HG02759 (cell line): Measurements from ENCODE around the gene TMEM151A.
"Not testable (repeated sequence)": the region's sequence is repeated elsewhere in the genome, so short reads cannot be mapped to it uniquely, and the experiment has no call there.

Experiments used
- ATAC-seq: cut with Tn5 transposase; IDR thresholded peaks from one replicate; pipeline ENCODE4 v1.9.1; 2021; ENCODE audit warnings: mild to moderate bottlenecking, moderate library complexity; ENCODE audit not compliant: unreplicated experiment

The TMEM151A gene

DNA sequence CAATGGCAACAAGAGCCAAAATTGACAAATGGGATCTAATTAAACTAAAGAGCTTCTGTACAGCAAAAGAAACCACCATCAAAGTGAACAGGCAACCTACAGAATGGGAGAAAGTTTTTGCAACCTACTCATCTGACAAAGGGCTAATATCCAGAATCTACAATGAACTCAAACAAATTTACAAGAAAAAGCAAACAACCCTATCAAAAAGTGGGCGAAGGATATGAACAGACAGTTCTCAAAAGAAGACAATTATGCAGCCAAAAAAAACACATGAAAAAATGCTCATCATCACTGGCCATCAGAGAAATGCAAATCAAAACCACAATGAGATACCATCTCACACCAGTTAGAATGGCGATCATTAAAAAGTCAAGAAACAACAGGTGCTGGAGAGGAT is 28.6 kb downstream of the TMEM151A start:
- ATAC-seq: not testable (repeated sequence)

- not testable (repeated sequence) for ATAC-seq
Observed at GRCh38 chr11:66320748-66321147, 29.1 kb downstream of the TMEM151A start.

DNA sequence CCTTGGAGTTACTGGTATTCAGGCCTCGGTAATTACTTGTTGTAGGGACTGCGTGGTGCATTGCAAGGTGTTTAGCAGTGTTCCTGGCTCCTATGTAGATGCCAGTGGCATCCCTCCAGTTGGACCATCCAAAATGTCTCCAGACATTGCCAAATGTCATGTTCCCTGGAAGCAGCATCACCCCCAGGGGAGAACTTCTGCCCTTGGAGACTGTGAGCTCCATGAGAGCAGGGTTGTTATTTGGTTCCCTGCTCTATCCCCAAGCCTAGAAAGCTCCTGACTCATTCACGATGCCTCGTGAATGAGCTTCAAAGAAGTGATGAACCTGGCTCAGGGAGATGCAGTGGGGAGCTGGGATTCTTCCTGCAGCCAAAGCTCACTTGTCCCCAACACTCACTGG is 29.9 kb downstream of the TMEM151A start:
- no peak for ATAC-seq

GRCh38 chr11:66322732-66323427 is 31.2 kb downstream of the TMEM151A start:
- ATAC-seq: no peak

DNA sequence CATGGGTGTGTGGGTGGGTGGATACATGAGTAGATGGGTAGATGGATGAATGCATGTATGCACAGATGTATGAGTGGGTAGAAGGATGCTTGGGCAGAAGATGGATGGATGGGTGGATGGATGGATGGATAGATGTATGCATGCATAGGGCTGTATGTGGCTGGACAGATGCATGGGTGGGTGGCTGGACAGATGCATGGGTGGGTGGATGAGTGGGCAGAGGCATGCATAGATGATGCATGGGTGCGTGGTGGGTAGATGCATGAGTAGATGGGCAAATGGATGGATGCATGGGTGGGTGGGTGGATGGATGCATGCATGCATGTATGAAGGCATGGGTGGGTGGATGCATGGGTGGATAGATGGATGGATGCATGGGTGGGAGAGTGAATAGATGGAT is 32.0 kb downstream of the TMEM151A start:
- ATAC-seq: no peak

GRCh38 chr11:66324664-66325063 is 33.0 kb downstream of the TMEM151A start:
- no peak for ATAC-seq

- no peak for ATAC-seq
Observed at GRCh38 chr11:66325263-66325671, 33.6 kb downstream of the TMEM151A start.

GRCh38 chr11:66326261-66327111 is 34.8 kb downstream of the TMEM151A start:
- ATAC-seq: no peak

GRCh38 chr11:66327171-66328030 is 35.7 kb downstream of the TMEM151A start:
- no peak for ATAC-seq

GRCh38 chr11:66328031-66328301 is 36.3 kb downstream of the TMEM151A start:
- no peak for ATAC-seq

DNA sequence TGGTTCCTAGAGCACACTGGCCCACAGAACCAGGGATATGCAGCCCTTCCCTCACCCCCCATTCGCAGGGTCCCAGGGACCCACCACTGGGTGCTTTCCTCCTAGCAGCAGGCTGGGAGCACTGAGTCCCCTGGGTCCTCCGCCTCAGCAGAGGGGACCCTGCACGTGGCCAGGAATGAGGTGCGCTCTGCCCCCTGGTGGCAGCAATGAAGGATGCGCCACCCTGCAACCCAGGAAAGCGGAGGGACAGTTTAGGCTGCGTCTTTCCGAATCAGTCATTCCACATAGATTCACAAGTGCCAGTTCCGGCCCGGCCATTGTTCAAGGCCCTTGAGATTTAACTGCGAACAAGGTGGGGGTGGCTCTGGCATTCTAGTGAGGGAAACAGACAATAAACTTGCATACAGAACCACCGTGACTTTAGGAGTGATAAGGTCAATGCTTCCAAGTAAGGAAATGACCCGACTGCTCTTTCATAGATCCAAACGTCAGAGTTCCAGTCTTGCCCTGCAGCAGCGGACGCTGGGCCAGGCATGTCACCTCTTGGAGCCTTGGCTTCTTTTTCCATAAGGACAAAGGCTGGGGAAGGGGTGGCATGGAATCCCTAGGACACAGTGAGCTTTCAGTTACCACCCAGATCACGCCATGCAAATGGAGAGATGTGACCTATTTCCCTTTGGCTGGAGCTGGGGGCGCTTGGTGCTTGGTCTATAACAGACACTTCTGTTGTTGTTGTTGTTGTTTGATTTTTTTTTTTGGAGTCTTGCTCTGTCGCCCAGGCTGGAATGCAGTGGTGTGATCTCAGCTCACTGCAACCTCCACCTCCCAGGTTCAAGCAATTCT is 36.8 kb downstream of the TMEM151A start:
- peak; percentile 70 for ATAC-seq

- no peak for ATAC-seq
Observed at GRCh38 chr11:66329165-66329673, 37.5 kb downstream of the TMEM151A start.

GRCh38 chr11:66330931-66331330 is 39.2 kb downstream of the TMEM151A start:
- no peak for ATAC-seq

DNA sequence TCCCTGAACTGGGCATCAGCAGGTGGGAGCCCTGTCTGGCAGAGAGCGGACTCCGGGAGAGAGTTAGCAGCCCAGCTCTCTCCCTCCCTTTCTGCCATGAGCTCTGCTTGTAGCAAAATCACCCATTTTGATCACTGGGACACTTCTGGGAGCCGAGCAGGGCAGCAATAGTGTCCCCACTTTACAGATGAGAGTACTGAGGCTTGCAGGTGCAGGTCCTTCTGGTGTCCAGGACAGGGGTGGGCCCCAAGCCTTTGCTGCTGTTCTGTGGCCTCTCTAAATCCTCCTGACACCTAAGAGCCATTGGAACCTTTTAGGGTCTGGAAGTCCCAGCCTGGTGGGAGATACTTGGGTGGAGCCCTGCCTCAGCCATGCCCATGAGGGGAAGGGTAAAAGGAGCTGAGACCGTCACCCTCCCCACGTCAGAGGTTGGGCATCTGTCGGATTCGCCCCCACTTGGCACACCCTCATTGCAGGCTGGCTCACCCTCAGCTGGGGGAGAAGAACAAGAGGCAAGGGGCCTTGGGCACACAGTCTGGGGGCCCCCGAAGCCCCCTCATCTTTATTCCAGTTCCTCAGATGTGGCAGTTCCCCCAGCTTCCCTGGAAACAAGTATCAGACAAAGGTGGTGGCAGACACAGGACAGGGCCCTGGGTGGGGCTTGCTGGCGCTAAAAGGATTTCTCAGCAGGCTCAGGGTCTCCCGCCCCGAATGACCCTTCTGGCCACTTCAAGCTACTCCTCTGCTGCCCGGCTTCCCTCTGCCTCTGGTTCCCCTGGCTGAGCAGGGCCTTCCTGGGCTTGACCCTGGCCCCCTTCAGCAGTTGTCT is 40.1 kb downstream of the TMEM151A start:
- ATAC-seq: no peak

DNA sequence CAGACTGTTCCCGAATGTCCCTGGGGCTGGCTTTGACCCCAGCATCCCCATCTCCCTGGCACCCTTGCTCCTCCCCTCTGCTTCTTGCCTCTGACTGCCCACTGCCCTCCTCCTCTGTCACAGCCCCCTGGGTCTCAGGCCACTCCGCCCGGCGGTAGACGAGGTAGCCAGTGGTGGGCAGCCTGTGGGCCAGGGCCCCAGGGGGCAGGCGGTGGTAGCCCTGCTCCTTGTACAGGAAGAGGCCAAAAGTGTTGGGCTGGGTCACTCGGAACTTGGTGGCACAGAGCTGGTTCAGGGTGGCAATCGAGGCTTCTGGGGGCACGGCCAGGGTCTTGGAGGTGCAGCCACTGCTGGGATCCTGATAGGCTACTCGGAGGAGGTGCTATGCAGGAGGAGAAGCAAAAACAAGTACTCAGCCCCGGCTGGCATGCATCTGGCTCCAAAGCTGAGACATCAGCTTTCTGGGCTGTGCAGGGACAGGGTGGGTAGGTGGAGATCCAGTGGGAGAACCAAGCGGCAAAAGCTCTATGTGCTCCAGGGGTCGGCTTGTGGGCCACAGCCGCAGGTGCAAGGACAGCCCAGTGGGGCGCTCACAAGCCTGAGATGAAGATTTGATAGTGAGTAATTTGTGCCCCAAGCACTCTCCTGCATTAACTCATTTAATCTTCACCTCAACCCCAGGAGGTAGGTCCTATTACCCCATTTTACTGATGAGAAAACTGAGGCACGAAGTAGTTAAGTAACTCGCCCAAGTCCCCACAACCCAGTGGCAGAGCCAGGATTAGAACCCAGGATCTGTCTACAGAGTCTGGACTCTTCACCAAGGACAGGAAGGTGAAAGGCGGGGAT is 40.9 kb downstream of the TMEM151A start:
- no peak for ATAC-seq

DNA sequence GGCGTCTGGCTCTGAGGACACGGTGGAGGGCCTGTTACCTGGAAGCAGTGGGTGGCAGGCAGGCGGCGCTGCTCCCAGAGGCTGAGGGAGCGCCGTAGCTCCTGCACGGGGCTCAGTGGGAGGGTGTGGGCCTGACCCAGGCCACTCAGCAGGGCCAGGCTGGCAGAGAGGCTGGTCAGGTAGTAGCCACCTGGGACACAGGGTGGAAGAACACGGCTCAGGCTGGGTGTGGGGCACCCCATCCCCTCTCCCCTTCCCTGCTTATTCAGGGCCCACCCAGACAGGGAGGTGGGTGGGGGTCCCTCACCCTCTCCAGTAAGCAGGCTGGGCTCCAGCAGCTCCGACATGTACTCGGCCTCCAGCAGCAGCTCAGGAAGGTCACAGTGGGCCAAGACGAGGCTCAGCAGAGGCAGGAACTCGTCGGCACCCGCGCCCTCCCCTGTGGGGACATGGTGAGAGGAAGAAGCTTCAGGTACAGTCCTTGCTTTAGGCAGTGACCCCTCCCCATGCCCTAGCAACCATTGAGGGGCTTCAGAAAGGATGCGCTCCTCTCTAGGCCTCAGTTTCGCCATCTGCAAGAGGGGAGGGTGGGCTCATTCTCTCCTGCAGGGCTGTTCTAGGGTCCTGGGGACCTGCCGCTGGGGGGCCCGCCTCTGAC is 41.7 kb downstream of the TMEM151A start:
- ATAC-seq: no peak

DNA sequence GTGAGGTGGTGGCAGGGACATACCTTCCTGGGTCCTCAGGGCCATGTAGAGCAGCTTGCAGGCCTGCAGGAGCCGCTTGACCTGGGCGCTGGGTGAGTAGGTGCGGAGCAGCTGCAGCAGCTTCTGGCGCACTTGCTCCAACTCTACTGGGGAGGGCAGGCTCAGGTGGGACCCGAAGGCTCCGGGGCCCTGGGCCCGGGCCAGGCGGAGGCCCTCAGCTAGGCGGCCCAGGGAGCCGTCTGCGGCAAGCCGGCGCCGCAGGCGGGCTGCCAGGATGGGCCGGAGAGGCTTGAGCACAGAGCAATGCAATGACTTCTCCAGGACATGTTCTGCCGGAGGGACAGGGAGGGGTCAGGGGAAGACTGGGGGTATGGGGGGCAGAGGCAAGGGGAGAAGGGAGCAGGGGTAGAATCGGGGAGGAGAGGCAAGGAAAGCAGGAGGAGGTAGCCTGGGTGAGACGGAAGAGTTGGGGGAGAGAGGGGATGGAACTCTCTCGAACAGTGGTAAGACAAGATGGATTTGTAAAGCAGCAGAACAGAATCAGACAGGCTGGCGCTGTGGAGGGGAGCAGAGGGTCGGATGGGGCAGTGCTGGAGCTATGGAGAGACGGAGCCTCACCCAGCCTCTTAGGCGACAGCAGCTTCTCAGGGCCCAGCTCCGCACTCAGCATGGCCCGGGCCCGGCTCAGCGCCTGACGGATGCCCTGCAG is 42.4 kb downstream of the TMEM151A start:
- ATAC-seq: no peak
